ENCODE data around the gene ERO1B. TPM values are rescaled to one million over a fixed set of nuclear protein-coding genes. Genes with fewer than 3 reads are reported as not detected.

Gene ERO1B
- polyA plus RNA-seq, 1 of the 3 experiments (the other 2 are of a cell fraction) = 0.79 TPM

DNA sequence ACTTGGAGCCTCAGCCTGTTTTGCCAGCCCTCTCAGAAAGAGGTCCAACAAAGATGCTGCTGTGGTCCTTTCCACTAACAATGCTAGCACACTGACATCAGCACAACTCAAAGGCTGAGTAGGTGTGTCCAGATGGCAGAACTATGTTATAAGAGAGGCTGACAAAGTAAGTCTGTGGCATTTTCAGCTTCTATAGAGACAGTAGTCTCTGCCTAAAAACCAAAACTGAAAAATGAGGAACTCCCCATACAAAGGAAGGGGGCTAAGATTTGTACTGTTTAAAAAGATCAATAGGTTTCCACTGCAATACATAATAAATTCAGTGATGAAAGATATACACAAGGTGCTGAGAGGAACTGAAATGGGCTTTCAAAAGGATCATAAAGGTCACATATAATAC, 12.3 kb downstream of the ERO1B start:
- Histone ChIP-seq H3K4me3 (ENCODE audit: low read depth in 2 of 2, low read length in 1 of 2) (no peak overlapping the region), H3K9me2 (no peaks in the 10 kb centered on the region), H3K9ac (no peak overlapping the region), H3K4me1 (ENCODE audit: control insufficient read depth in 1 of 2, insufficient read depth in 2 of 2, low read depth in 1 of 2, low read length in 1 of 2) (no peaks in the 10 kb centered on the region), H3K4me2 (no peak overlapping the region), H4K20me1 (ENCODE audit: insufficient read depth) (no peaks in the 10 kb centered on the region), H2AFZ (ENCODE audit: low read depth) (no peak overlapping the region), H3K9me3 (no peaks in the 10 kb centered on the region), H3K79me2 (ENCODE audit: insufficient read depth) (no peaks in the 10 kb centered on the region), H3F3A (replicated peaks; ENCODE audit: insufficient read depth) (no peaks in the 10 kb centered on the region), H3K36me3 (replicated peaks in 1 of 2; ENCODE audit: control insufficient read depth in 1 of 2, insufficient read depth in 2 of 2, low read length in 1 of 2) (no peaks in the 10 kb centered on the region), H3K27ac (ENCODE audit: low read depth in 2 of 2, low read length in 1 of 2) (no peak overlapping the region), H3K27me3 (ENCODE audit: insufficient read depth) (no peaks in the 10 kb centered on the region)
- no peak for DNase-seq
- ChIA-PET CTCF (no interaction called here), POLR2A (no interaction called here)
- no peak for TF ChIP-seq NFIC (IDR thresholded peaks at IDR 0.05; ENCODE audit: borderline replicate concordance)
- TF ChIP-seq MEF2A (IDR thresholded peaks at IDR 0.05; ENCODE audit: borderline replicate concordance, low read depth) = no peak
- no peak for TF ChIP-seq ELF1 (IDR thresholded peaks at IDR 0.05)
- no peak for TF ChIP-seq RAD21 (IDR thresholded peaks at IDR 0.05; ENCODE audit: low read length)
- TF ChIP-seq GATA2 (CRISPR knock-in tag; IDR thresholded peaks at IDR 0.05) = no peak
- TF ChIP-seq, protein P1, sequence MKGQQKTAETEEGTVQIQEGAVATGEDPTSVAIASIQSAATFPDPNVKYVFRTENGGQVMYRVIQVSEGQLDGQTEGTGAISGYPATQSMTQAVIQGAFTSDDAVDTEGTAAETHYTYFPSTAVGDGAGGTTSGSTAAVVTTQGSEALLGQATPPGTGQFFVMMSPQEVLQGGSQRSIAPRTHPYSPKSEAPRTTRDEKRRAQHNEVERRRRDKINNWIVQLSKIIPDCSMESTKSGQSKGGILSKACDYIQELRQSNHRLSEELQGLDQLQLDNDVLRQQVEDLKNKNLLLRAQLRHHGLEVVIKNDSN (IDR thresholded peaks at IDR 0.05; ENCODE audit: borderline replicate concordance, low read depth) = no peak
- no peak for TF ChIP-seq FOSL2 (IDR thresholded peaks at IDR 0.05; ENCODE audit: borderline replicate concordance, low read depth)
- no peak for TF ChIP-seq TAF1 (IDR thresholded peaks at IDR 0.05; ENCODE audit: borderline replicate concordance, low read depth, low read length)
- TF ChIP-seq, protein P2, sequence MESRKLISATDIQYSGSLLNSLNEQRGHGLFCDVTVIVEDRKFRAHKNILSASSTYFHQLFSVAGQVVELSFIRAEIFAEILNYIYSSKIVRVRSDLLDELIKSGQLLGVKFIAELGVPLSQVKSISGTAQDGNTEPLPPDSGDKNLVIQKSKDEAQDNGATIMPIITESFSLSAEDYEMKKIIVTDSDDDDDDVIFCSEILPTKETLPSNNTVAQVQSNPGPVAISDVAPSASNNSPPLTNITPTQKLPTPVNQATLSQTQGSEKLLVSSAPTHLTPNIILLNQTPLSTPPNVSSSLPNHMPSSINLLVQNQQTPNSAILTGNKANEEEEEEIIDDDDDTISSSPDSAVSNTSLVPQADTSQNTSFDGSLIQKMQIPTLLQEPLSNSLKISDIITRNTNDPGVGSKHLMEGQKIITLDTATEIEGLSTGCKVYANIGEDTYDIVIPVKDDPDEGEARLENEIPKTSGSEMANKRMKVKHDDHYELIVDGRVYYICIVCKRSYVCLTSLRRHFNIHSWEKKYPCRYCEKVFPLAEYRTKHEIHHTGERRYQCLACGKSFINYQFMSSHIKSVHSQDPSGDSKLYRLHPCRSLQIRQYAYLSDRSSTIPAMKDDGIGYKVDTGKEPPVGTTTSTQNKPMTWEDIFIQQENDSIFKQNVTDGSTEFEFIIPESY (IDR thresholded peaks at IDR 0.05; ENCODE audit: borderline replicate concordance, low read depth) = no peak
- no peak for TF ChIP-seq FOXJ3 (CRISPR knock-in tag; IDR thresholded peaks at IDR 0.05)
- TF ChIP-seq CHD2 (IDR thresholded peaks at IDR 0.05; ENCODE audit: low read length, partially characterized antibody) = no peak
- no peak for TF ChIP-seq TEAD4 (IDR thresholded peaks at IDR 0.05; ENCODE audit: borderline replicate concordance, insufficient read depth)
- TF ChIP-seq MAX (IDR thresholded peaks at IDR 0.05; ENCODE audit: low read depth) = no peak
- TF ChIP-seq RXRA (IDR thresholded peaks at IDR 0.05; ENCODE audit: borderline replicate concordance, low read depth) = no peak
- no peak for TF ChIP-seq NRF1 (IDR thresholded peaks at IDR 0.05; ENCODE audit: low read depth, low read length)
- no peak for TF ChIP-seq REST (IDR thresholded peaks at IDR 0.05; ENCODE audit: low read depth, low read length)

Data from SK-N-SH (cell line).